HG02973 (cell line): ENCODE results near the gene RPGRIP1L.
"Not testable (repeated sequence)": the region's sequence is repeated elsewhere in the genome, so short reads cannot be mapped to it uniquely, and the experiment has no call there.

Source experiments
- ATAC-seq: cut with Tn5 transposase; IDR thresholded peaks from one replicate; pipeline ENCODE4 v1.9.1; 2021; ENCODE audit warnings: moderate library complexity; ENCODE audit not compliant: unreplicated experiment

The RPGRIP1L gene

DNA sequence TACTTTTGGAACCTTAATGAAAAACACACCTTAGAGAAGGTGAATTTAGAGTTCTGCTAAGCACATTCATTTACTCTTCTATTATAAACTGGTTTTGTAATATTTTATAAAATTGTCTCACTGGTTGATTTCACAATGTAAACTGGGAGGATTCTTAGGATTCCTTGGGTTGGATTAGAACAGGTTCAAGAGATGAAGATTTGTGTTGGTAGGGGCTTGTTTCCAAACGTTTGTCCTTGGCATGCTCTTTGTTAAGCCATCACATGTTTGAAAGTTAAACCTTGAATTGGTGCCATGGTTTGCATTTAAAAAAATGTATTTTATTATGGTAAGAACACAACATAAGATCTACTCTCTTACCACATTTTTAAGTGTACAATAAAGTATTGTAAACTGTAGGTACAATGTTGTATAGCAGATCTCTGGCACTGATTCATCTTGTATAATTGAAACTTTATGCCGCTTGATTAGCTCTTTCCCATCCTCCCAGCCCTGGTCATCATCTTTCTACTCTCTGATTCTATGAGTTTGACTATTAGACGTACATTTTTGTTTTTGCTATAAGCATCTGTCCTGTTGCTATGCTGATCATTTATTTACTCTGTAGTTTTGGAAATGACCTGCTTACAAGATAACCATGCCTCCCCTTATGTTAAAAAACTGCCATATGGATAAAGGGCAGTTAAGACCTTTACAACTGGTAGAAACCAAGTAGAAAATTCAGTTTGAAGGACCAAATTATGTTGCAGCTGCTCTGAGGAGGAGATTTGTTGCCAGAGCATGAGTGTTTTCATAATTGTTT is 9.9 kb upstream of the RPGRIP1L start:
- ATAC-seq = no peak

GRCh38 chr16:53712065-53712464 is 8.4 kb upstream of the RPGRIP1L start:
- ATAC-seq = no peak

DNA sequence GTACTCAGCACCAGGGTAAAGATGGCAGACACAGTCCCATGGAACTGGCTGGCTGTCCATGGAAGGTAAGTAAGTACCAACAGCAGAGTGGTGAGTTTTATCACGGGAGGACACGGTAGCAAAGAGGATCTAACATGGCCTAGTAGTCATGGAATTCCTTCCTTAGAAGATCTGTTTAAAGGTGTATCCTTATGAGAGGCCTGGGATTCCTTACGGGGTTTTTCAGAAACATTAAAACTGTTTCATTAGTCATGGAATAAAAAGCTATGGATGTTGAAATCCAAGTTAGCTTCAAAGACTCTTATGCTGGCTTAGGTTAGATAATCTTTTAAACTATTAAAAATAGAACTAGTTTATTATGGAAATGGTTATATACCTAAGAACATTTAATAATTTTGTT is 7.7 kb upstream of the RPGRIP1L start:
- no peak for ATAC-seq

DNA sequence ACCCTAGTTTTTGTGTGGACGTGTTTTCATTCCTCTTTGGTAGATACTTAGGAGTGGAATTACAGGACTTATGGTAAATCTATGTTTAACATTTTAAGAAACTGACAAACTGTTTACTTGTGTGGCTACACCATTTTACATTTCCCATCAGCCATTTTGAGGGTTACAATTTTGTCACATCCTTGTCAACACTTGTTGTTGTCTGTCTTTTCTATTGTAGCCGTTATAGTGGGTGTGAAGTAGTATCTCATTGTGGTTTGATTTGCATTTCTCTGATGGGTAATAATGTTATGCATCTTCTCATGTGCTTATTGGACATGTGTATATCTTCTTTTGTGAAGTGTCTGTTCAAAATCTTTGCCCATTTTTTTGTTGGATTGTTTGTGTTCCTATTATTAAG is 4.8 kb upstream of the RPGRIP1L start:
- ATAC-seq = no peak

DNA sequence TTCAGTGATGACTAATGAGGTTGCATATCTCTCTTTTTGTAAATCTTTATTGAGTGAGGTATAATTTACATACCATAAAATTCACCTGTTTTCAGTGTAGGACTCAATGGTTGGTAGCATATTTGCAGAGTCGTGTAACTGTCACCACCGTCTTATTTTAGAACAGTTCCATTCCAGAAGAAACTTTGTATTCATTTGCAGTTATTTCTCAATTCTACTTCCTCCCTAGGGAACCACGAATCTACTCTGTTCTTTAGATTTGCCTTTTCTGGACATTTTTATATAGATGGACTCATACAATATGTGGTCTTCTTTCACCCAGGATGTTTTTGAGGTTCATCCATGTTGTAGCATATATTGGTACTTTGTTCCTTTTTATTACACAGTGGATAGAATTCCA is 4.0 kb upstream of the RPGRIP1L start:
- ATAC-seq = no peak

DNA sequence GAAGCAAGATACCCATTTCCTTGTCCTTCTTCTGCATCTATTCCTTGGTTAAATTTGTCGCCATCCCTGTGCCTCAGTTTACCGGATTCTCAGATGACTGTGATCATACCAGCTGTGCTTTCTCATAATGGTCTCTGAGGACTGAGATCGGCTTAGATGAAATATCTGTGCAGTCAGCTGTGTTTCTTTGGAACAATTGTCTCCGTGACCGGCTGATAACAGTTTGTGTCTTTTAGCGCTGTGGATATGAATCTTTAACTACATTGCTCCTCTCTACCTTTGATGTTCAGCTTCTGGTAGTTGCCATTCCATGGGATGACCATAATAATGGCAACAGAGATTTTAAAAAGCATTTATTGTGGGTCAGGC is 770 bp upstream of the RPGRIP1L start:
- ATAC-seq = no peak

GRCh38 chr16:53698271-53698670 is 5.4 kb downstream of the RPGRIP1L start:
- ATAC-seq = not testable (repeated sequence)

GRCh38 chr16:53695070-53695469 is 8.6 kb downstream of the RPGRIP1L start:
- ATAC-seq = no peak

DNA sequence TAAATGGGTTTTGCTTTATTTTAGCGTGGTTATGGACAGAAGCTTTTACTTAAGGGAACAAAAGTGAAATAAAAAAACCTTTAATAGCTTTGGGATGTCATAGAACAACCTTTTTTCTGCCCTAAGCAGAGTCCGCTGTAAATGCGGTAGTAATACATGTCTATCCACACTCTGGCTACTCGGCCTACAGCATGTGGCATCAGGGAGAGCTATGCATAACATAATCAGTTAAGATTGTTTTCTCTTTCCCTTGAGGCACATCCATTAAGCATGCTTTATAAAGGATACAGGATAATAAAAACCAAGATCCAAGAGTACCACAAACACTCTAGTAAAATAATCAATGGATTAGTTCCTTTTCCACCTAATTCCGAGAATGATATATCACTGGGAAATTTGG is 10.3 kb downstream of the RPGRIP1L start:
- ATAC-seq = no peak

DNA sequence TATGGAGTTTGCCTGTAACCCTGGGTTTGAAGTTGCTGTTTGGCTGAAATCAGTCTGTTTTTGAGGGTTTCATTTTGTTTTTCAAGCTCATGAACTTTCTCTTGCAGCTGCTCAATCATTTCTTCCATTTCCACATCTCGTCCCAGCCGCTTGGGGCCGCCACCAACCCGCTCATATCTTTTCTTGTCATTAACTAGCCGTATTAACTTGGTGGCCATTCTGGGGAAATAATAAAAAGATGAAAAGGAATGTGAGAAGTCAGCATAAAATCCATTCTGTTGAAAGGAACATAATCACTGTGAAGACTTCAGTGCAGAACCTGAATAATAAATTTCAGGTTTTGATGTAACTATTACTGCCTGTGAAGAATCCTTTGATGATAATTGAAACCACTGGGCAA is 11.5 kb downstream of the RPGRIP1L start:
- ATAC-seq = no peak

- no peak for ATAC-seq
These were observed 12.9 kb downstream of the RPGRIP1L start for GRCh38 chr16:53690771-53691170.

DNA sequence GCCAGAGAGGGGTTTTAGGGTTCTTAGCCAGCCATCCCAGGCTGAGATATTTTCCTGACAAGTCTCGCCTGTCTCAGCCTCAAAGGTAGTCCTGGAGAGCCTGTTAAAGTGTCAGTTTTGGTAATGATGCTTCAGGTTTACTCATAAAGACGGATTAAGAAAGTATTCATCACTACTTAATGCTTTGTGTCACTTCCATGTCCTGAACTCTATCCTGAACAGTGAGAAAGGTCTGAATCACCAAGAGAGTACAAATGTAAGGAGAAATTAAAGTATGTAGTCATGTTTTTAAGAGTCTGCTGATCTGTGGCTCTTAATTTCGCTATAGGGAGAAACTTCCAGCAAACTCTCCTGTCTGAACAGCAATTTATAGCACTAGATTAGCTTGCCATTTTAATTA is 14.0 kb downstream of the RPGRIP1L start:
- no peak for ATAC-seq

GRCh38 chr16:53686710-53687109 is 16.9 kb downstream of the RPGRIP1L start:
- no peak for ATAC-seq

- not testable (repeated sequence) for ATAC-seq
These were observed 18.3 kb downstream of the RPGRIP1L start for GRCh38 chr16:53685334-53685733.

DNA sequence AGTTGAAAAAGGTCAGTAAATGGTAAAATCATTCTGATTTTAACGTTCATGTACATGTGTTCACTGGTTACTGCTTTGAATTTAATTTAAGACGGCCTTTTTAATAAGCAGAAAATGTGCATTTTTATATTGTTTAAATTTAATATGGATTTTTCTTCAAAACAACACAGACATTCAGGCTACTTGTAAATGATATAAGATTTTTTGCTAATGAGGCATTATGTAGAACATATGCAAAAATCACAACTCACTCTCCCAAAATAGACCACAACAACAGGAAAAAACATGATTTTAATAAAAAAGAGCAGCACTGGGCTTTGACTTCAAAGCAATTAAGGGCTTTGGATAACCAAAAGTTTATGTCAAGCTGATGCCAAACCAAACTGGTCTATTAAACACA is 22.3 kb downstream of the RPGRIP1L start:
- no peak for ATAC-seq

GRCh38 chr16:53680756-53681155 is 22.9 kb downstream of the RPGRIP1L start:
- ATAC-seq = no peak

DNA sequence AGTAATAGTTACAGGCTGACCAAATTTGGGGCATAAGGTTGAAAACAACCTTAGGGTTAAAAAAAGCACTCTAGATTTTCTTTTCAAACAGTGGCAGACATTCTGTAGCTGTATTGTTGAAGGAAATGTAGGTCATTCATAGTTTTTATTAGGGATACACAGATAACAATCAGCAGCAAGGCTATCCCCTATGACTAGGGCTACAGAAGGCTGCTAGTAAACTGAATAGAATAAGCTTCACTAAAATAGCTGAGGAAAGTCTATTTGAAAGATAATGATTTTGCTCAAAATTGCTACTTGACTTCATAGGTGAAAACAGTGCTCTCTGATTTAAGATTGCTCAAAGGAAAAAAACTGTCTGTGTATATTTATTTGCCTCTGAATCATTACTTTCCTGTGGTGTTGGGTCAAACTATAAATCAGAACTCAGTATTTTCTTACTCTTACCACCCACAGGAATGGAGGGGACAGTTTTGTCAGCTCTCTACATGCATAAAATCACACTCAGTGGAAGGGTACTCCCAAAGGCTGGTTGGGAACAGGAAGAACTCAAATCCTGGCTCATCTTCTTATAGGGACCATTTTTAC is 24.8 kb downstream of the RPGRIP1L start:
- ATAC-seq = no peak

GRCh38 chr16:53678155-53678554 is 25.5 kb downstream of the RPGRIP1L start:
- no peak for ATAC-seq

DNA sequence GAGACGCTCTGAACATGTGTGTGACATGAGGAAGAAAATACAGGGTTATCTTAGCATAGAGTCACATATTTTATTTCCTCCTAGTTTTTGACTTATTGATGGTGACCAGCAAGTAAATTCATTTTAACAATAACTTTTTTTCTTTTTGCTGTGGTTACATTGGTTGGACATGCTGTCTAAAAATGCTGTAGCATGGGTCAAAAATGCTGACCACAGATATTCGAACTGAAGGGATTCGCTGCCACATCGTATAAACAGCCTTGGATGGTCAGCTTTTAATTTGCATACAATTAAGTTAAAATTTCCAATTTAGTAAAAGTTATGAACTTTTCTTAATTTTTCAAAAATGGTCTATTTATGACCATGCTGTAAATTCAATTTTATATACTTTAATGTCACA is 30.5 kb downstream of the RPGRIP1L start:
- no peak for ATAC-seq

DNA sequence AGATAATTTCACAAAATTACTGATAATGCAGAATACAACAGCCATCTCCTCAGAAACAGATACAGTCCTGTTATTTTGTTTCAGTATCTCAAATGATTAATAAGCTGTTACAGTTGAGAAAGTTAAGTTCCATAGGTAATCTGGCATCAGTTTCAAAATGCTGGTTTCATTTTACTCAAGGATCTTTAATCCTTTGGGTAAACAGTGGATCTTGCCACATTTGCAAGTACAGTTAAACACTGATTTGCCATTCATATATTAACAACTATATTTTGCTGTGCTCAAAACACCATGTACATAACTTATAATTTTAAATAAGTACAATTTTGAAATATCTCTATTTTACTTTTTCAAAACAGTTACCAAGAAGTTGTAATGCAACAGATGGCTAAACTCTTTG is 31.2 kb downstream of the RPGRIP1L start:
- ATAC-seq = no peak

GRCh38 chr16:53668869-53669268 is 34.8 kb downstream of the RPGRIP1L start:
- ATAC-seq = no peak

DNA sequence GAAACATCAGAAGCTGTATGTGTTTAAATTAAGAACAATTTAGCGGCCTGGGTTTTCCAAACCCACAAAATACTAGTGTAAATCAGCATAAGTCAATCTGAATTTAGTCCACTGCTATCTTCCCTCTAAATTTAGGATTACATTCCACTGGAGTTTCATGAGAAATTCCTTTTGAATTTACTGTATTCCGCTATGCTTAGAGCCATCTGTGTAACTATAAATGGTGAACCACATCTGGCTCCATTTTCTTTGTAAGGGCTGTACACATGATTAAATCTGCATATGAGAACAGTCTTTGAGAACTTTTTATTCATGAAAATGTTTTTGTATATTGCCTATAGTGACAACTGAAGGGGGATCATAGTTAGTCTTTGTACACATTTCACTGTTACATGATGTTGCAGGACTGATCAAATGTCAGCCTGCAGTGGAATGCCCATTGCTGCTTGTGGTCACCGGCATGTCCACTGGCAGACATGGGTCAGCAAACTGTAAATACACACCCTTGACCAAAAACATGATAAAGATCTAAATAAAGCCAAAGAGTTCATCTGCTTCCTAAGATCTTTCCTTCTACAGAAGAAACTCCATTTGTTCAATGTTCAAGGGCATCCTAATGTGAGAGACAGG is 36.8 kb downstream of the RPGRIP1L start:
- ATAC-seq = no peak
